Right lobe of liver (tissue), 6 donors: ENCODE measurements around the gene ALDH1L2. TPM values are rescaled to one million over a fixed set of nuclear protein-coding genes. Genes with fewer than 3 reads are reported as not detected.

Experiments
- ATAC-seq, 4 donors: fragments of 200-7000 bp; cut with Tn5 transposase; one replicate each; pipeline ENCODE4 v1.9.1; 2020; ENCODE audit warnings: mild to moderate bottlenecking in 4 of 4, moderate library complexity in 4 of 4
- DNase-seq, 3 donors: peaks; one replicate each; pipeline ENCODE4 v3.0.0-alpha.2; 2020
- H3K27ac ChIP-seq, 3 donors: fragments of 200-600 bp; one replicate each; pipeline ENCODE4 v1.8.0; 2022
- H3K27me3 ChIP-seq, 2 donors: fragments of 200-600 bp; one replicate each; pipeline ENCODE4 v1.8.0; 2022
- H3K36me3 ChIP-seq, 4 donors: fragments of 200-600 bp; sonication (generic) in 1 of 4; one replicate each; pipeline versions ENCODE4 v1.5.1 to v1.8.0; 2017 to 2022; ENCODE audit warnings: control low read depth in 1 of 4
- H3K4me1 ChIP-seq, 4 donors: fragments of 200-600 bp; sonication (generic) in 1 of 4; one replicate each; pipeline versions ENCODE4 v1.5.1 to v1.8.0; 2017 to 2022; ENCODE audit warnings: control low read depth in 1 of 4
- H3K4me3 ChIP-seq, 3 donors: fragments of 200-600 bp; one replicate each; pipeline ENCODE4 v1.8.0; 2022
- H3K9me3 ChIP-seq, 4 donors: fragments of 200-600 bp; sonication (generic) in 1 of 4; one replicate each; pipeline versions ENCODE4 v1.5.1 to v1.8.0; 2017 to 2022; ENCODE audit warnings: control low read depth in 1 of 4
- CTCF ChIP-seq, 4 donors: fragments of 200-600 bp in 3 of 4; fragments of 450-650 bp in 1 of 4; IDR thresholded peaks; one replicate each; pipeline versions ENCODE4 v1.5.1 to v1.8.0; 2016 to 2022; ENCODE audit warnings: antibody characterized with exemption in 4 of 4, mild to moderate bottlenecking in 2 of 4
- POLR2A ChIP-seq: fragments of 450-650 bp; IDR thresholded peaks from one replicate; pipeline ENCODE4 v1.6.1; 2017; ENCODE audit warnings: antibody characterized with exemption, mild to moderate bottlenecking
- WGBS: methylation state at CpG from one replicate; pipeline ENCODE4 v1.1.6; 2018; ENCODE audit warnings: low coverage, low lambda C conversion rate; ENCODE audit not compliant: insufficient coverage; ENCODE audit errors: missing lambda C conversion rate; 5-methylcytosine and 5-hydroxymethylcytosine counted together
- intact Hi-C, 2 donors: fragments of 100-400 bp; cut with DNase I; formaldehyde crosslinking; loops; one replicate each; pipeline versions ENCODE4 v1.11.2 to v1.14.1; 2022
- total RNA-seq, 6 experiments: library from RNA; depleted of rRNA in 2 of 6; stranded (reverse); fragments of >200 nt in 2 of 6; fragmentation: NEBNext Ultra II Directional in 3 of 6; extraction: Animal tissue kit (Norgen Biotek cat#: 25700) in 3 of 6; gene quantifications; one replicate each; pipeline versions ENCODE4 v1.1.0 to v1.2.4, GENCODE V29; 2016 to 2023
- donor health status: DM: no; HTN: yes; CAD: no.
- donor health status: DM: no; HTN: no; CAD: no.
- donor health status: DM: no; HTN: no; CAD: no.
- donor health status: DM: no; HTN: yes; CAD: no.
- donor health status: DM: no; HTN: yes; CAD: no.

Gene ALDH1L2
- total RNA-seq, 6 experiments from 2014 or later = 0.15 to 0.90 (median 0.28) TPM

GRCh38 chr12:105040476-105040875 is 43.8 kb downstream of the ALDH1L2 start:
- TF ChIP-seq POLR2A = no peak
- no peak for TF ChIP-seq CTCF (IDR thresholded peaks at IDR 0.05)
- Histone ChIP-seq H3K27ac (no peak overlapping the region), H3K4me3 (no peak overlapping the region), H3K27me3 (no peaks in the 10 kb centered on the region), H3K4me1 (no peaks in the 10 kb centered on the region), H3K9me3 (no peaks in the 10 kb centered on the region), H3K36me3 (no peaks in the 10 kb centered on the region)
- ATAC-seq (no peak), DNase-seq (no peak)
- intact Hi-C loops = no loop called here
- WGBS = 79% methylated on average over 2 of the region's 2 CpGs

- no peaks in the 10 kb centered on the region for H3K9me3 ChIP-seq
- TF ChIP-seq POLR2A (no peak), CTCF (IDR thresholded peaks at IDR 0.05) (no peak)
- no peaks in the 10 kb centered on the region for H3K27me3 ChIP-seq
- ATAC-seq = no peak
- no peak for DNase-seq
- H3K36me3 ChIP-seq = no peaks in the 10 kb centered on the region
- intact Hi-C loops = no loop called here
- H3K4me3 ChIP-seq = no peak overlapping the region
- H3K4me1 ChIP-seq = no peaks in the 10 kb centered on the region
- no peak overlapping the region for H3K27ac ChIP-seq
- WGBS = 85% methylated on average over 2 of the region's 3 CpGs
These were observed 47.2 kb downstream of the ALDH1L2 start for GRCh38 chr12:105036937-105037649.

GRCh38 chr12:105033851-105034250 is 50.4 kb downstream of the ALDH1L2 start:
- H3K9me3 ChIP-seq = no peaks in the 10 kb centered on the region
- H3K4me1 ChIP-seq = no peaks in the 10 kb centered on the region
- no peak for ATAC-seq
- 68% methylated on average over 2 of the region's 2 CpGs for WGBS
- TF ChIP-seq POLR2A (no peak), CTCF (IDR thresholded peaks at IDR 0.05) (no peak)
- no peak overlapping the region for H3K4me3 ChIP-seq
- H3K27me3 ChIP-seq = no peaks in the 10 kb centered on the region
- DNase-seq = no peak
- intact Hi-C loops = no loop called here
- H3K36me3 ChIP-seq = no peaks in the 10 kb centered on the region
- H3K27ac ChIP-seq = no peak overlapping the region

- WGBS = 69% methylated on average over 4 of the region's 4 CpGs
- intact Hi-C loops = no loop called here
These were observed 51.4 kb downstream of the ALDH1L2 start for GRCh38 chr12:105032703-105033357.

More at GRCh38 chr12:105032703-105033357, 51.4 kb downstream of the ALDH1L2 start:
- Histone ChIP-seq H3K9me3 (no peaks in the 10 kb centered on the region), H3K36me3 (peaks cover 0 to 2% (median 0%) of the 10 kb centered on the region in 4 donors), H3K27me3 (no peaks in the 10 kb centered on the region), H3K4me1 (no peaks in the 10 kb centered on the region), H3K27ac (no peak overlapping the region), H3K4me3 (no peak overlapping the region)
- ATAC-seq = no peak
- DNase-seq = no peak
- TF ChIP-seq CTCF (IDR thresholded peaks at IDR 0.05) (no peak), POLR2A (no peak)
